VCaP (cell line): ENCODE data around the gene ALDH16A1.

Source experiments
- H3K27ac ChIP-seq: fragments of 450-650 bp; 2 replicates; pipeline ENCODE4 v1.5.1; 2017
- TF ChIP-seq, protein P1 (sequence below): fragments of 450-650 bp; conservative IDR thresholded peaks from 2 replicates; pipeline ENCODE4 v1.5.1; 2017; ENCODE audit warnings: mild to moderate bottlenecking, moderate library complexity

The ALDH16A1 gene

DNA sequence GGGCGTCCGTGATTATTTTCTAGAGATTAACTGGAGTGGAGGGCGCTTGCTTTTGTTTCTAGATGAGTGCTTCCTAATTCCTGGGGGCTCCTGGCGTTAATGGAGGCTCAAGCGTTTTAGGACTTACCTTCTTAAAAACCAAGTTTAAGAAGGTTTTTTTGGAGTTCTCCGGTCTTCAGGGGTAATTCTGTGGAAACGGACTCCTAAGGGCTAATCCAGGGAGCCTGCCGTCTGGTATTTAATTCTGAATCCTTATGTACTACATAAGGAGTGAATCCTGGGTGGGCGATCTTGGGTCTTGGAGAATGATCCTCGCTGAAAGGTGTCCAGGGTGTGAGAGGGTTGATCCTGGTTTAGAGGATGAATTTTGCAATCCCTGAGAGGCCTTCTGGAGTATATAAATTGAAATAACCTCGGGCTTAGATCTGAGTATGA lies 43.6 kb downstream of the ALDH16A1 start:
- peak overlapping the region; percentile 97 for H3K27ac ChIP-seq
- TF ChIP-seq, protein P1, sequence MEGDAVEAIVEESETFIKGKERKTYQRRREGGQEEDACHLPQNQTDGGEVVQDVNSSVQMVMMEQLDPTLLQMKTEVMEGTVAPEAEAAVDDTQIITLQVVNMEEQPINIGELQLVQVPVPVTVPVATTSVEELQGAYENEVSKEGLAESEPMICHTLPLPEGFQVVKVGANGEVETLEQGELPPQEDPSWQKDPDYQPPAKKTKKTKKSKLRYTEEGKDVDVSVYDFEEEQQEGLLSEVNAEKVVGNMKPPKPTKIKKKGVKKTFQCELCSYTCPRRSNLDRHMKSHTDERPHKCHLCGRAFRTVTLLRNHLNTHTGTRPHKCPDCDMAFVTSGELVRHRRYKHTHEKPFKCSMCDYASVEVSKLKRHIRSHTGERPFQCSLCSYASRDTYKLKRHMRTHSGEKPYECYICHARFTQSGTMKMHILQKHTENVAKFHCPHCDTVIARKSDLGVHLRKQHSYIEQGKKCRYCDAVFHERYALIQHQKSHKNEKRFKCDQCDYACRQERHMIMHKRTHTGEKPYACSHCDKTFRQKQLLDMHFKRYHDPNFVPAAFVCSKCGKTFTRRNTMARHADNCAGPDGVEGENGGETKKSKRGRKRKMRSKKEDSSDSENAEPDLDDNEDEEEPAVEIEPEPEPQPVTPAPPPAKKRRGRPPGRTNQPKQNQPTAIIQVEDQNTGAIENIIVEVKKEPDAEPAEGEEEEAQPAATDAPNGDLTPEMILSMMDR, result no peak

DNA sequence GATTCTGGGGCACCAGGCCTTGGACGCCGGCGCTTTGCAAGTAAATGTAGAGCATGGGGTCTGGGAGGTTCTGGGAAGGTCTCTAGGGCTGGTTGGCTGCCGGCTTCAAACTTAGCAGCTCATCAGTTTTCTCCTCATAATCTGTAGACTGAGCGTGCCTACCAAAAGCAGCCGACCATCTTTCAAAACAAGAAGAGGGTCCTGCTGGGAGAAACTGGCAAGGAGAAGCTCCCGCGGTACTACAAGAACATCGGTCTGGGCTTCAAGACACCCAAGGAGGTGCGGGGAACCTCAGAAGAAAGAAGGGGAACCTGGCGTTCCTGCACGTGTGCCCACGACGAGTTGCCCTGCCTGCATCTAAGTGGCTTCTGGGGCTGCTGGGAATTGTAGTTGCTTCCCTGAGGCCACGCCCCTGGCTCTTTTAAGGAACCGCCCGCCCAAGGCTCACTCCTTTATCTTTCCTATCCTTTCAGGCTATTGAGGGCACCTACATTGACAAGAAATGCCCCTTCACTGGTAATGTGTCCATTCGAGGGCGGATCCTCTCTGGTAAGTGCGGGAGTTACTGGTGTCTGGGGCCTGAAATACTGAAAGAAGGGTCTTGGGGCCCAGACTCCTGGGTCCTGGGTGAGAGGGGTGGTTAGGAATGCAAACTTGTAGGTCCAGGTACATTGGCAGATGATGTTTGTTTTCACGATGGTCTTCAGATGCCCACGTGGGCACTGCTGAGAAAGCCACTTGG lies 44.2 kb downstream of the ALDH16A1 start:
- TF ChIP-seq, protein P1, result no peak
- peak overlapping the region; percentile 97 for H3K27ac ChIP-seq

DNA sequence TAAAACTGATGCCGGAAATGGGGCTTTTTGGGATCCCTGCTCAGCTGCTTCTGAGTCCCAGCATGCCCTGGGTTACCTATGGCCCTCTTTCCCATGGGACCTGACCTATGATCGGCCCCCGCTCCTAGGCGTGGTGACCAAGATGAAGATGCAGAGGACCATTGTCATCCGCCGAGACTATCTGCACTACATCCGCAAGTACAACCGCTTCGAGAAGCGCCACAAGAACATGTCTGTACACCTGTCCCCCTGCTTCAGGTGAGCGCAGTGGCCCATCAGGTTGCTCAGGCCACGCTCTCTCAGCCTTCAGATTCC lies 44.7 kb downstream of the ALDH16A1 start:
- TF ChIP-seq, protein P1, result no peak
- H3K27ac ChIP-seq, result peak overlapping the region; percentile 97

GRCh38 chr19:49498475-49498874 lies 45.5 kb downstream of the ALDH16A1 start:
- H3K27ac ChIP-seq, result peak overlapping the region; percentile 97; the same call in 1 of the 2 replicates
- TF ChIP-seq, protein P1, result no peak

- TF ChIP-seq, protein P1, result no peak
- H3K27ac ChIP-seq, result peak overlapping the region; percentile 97; the same call in 1 of the 2 replicates
Measured at GRCh38 chr19:49499030-49499670, 46.1 kb downstream of the ALDH16A1 start.

DNA sequence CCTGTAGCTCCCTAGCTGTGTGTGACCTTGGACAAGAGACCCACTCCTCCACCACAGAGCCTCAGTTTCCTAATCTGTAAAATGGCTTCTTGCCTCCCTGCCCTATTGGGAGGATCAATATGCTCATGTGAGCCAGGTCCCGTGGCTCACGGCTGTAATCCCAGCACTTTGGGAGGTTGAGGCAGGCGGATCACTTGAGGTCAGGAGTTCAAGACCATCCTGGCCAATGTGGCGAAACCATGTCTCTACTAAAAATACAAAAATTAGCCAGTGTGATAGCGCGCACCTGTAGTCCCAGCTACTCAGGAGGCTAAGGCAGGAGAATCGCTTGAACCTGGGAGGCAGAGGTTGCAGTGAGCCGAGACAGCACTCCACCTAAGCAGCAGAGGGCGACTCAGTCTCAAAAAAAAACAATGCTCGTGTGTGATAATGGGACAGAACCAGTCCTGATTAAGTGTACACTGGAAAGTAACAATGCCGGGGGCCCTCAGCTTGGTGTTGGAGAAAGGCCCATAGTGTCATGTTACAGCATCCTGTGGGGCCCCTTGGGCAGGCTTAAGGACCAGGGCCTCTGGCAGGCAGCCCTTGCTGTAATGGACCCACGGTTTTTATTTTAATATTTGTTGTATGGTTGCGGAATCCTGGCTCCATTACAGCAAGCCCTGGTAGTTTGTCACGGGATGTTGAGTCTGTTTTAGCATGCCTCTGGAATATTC lies 50.0 kb downstream of the ALDH16A1 start:
- peak overlapping the region; percentile 37; the same call in 1 of the 2 replicates for H3K27ac ChIP-seq
- TF ChIP-seq, protein P1, result peak; percentile 87

DNA sequence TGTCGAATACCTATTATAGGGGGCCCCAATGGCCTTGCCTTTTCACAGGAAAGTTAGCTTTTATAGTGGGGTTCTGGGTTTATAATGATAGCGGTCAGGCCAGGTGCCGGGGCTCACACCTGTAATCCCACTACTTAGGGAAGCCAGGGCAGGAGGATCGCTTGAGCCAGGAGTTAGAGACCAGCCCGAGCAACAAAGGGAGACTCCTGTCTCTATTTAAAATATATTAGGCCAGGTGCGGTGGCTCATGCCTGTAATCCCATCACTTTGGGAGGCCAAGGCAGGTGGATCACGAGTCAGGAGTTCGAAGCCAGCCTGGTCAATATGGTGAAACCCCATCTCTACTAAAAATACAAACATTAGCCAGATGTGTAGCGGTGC lies 50.5 kb downstream of the ALDH16A1 start:
- TF ChIP-seq, protein P1, result no peak
- H3K27ac ChIP-seq, result peak overlapping the region; percentile 37; the same call in 1 of the 2 replicates
